22Rv1 (cell line): Measurements from ENCODE around the gene RNU1-3.
"Not testable (repeated sequence)": the region's sequence is repeated elsewhere in the genome, so short reads cannot be mapped to it uniquely, and the experiment has no call there.

Experiments
- CTCF ChIP-seq: fragments of 450-650 bp; IDR thresholded peaks from 2 replicates; pipeline ENCODE4 v1.5.1; 2017; ENCODE audit warnings: mild to moderate bottlenecking
- ZFX ChIP-seq: fragments of 450-650 bp; IDR thresholded peaks from 2 replicates; pipeline ENCODE4 v1.6.1; 2017; ENCODE audit warnings: antibody characterized with exemption, borderline replicate concordance

GRCh38 chr1:16680366-16680765, 13.6 kb upstream of the RNU1-3 start:
- not testable (repeated sequence) for TF ChIP-seq CTCF, ZFX
